Spinal cord (tissue), 10 donors: ENCODE results near the gene TMEM45B. TPM values are rescaled to one million over a fixed set of nuclear protein-coding genes. Genes with fewer than 3 reads are reported as not detected.
"Not testable (repeated sequence)": the region's sequence is repeated elsewhere in the genome, so short reads cannot be mapped to it uniquely, and the experiment has no call there.

Experiments used
- DNase-seq, 6 donors: peaks; one replicate each; pipeline versions ENCODE4 v3.0.0 to v3.0.0-alpha.2; 2013 to 2015; ENCODE audit warnings: low spot score in 6 of 6, low read depth in 4 of 6
- H3K27ac ChIP-seq: one replicate; pipeline ENCODE4 v1.5.1; 2013; ENCODE audit warnings: low read depth, low read length, control low read depth
- H3K27me3 ChIP-seq: one replicate; pipeline ENCODE4 v1.6.1; 2013; ENCODE audit warnings: low read length; ENCODE audit not compliant: control insufficient read depth, insufficient read depth
- H3K36me3 ChIP-seq: one replicate; pipeline ENCODE4 v1.6.1; 2013; ENCODE audit warnings: low read length; ENCODE audit not compliant: control insufficient read depth, insufficient read depth
- H3K4me1 ChIP-seq: one replicate; pipeline ENCODE4 v1.6.1; 2013; ENCODE audit warnings: low read length; ENCODE audit not compliant: control insufficient read depth, insufficient read depth
- H3K4me3 ChIP-seq: one replicate; pipeline ENCODE4 v1.5.1; 2013; ENCODE audit warnings: low read depth, low read length, control low read depth
- H3K9me3 ChIP-seq: one replicate; pipeline ENCODE4 v1.6.1; 2013; ENCODE audit warnings: low read length; ENCODE audit not compliant: control insufficient read depth, insufficient read depth
- WGBS: methylation state at CpG from one replicate; pipeline ENCODE4 v1.1.5; 2013; ENCODE audit warnings: missing lambda C conversion rate; ENCODE audit not compliant: insufficient coverage; 5-methylcytosine and 5-hydroxymethylcytosine counted together
- long read RNA-seq, 4 donors: transcript quantifications; one replicate each; lab custom pipeline, GENCODE V29; 2026
- polyA plus RNA-seq, 2 donors: library from polyadenylated mRNA; unstranded; fragments of 120-200 nt; gene quantifications; one replicate each; pipeline ENCODE4 v1.2.1, GENCODE V29; 2013; ENCODE audit not compliant: insufficient read length in 2 of 2
- total RNA-seq, 2 donors: library from RNA; depleted of rRNA in 1 of 2; stranded (reverse); fragments of 120-200 nt in 1 of 2; fragments of >200 nt in 1 of 2; gene quantifications; one replicate each; pipeline versions ENCODE4 v1.2.3 to v1.2.4, GENCODE V29; 2013 to 2014
- donor health status: healthy.

Gene TMEM45B
- 1 to 10 TPM; 3.2 to 6.3 TPM for total RNA-seq
- 1 to 10 TPM; 1.7 to 2.3 TPM for polyA plus RNA-seq
- long read RNA-seq, donor 1 = 0 reads
- long read RNA-seq, donor 2, partial matches to known transcripts = 0 of 1 reads
- long read RNA-seq, donor 2, other reads (novel, unspliced or antisense) = 0 of 1 reads
- long read RNA-seq, donor 3, partial matches to known transcripts = 0 of 1 reads
- long read RNA-seq, donor 3, other reads (novel, unspliced or antisense) = 0 of 1 reads
- long read RNA-seq, donor 4 = 0 reads

DNA sequence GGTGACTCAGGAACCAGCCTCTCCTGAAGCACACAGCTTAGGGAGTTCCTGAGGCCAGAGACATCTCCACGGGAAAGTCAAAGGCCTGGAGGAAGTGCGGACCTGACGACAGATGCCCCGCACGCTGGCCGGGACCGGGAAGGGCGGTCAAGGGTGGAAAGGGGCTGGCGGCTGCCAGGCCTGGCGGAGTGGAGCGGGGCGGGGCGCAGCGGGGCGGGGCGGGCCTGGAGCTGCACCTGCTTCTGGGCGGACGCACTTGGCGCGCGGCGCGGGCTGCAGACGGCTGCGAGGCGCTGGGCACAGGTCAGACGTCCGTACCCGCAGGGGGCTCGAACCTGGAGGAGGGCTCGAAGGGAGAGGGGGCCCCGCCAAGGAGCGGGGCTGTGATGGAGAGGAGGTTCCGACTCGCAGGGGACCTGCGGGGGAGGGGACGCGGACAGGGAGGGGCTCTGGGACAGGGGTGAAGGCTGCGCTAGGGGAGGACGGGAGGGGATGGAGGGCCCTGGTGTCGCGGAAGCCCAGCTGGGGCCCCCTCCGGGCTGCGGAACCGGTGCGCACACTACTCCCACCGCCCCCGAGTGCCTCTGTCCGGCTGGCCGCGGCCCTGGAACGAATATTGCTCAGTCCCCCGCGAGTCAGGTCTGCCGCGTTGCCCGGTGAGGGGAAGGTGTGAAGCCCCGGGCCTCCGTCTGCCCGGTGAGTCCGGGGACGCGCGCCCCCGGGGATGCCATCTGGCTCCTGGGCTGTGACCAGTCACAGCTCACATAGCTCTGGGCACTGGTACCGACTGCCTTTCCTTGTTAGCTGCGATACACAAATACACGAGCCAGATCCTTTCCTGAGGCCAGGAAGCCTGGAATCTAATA, at the start of gene TMEM45B:
TMEM45B (plus strand) TSS at position 253 of the 866 bp plus-strand sequence. CDS start 36,635 bp downstream, outside the sequence.
- no peaks in the 10 kb centered on the region for H3K36me3 ChIP-seq
- H3K4me3 ChIP-seq = peak within 1 kb of the TSS; percentile 16
- no peaks in the 10 kb centered on the region for H3K9me3 ChIP-seq
- peaks cover 17% of the 10 kb centered on the region for H3K27me3 ChIP-seq
- WGBS = under 1% methylated on average over 68 of the region's 68 CpGs
- H3K4me1 ChIP-seq = peaks cover 9% of the 10 kb centered on the region
- H3K27ac ChIP-seq = no peak within 1 kb of the TSS
- peak in 2 of 6 donors; percentile 16 to 47 for DNase-seq

DNA sequence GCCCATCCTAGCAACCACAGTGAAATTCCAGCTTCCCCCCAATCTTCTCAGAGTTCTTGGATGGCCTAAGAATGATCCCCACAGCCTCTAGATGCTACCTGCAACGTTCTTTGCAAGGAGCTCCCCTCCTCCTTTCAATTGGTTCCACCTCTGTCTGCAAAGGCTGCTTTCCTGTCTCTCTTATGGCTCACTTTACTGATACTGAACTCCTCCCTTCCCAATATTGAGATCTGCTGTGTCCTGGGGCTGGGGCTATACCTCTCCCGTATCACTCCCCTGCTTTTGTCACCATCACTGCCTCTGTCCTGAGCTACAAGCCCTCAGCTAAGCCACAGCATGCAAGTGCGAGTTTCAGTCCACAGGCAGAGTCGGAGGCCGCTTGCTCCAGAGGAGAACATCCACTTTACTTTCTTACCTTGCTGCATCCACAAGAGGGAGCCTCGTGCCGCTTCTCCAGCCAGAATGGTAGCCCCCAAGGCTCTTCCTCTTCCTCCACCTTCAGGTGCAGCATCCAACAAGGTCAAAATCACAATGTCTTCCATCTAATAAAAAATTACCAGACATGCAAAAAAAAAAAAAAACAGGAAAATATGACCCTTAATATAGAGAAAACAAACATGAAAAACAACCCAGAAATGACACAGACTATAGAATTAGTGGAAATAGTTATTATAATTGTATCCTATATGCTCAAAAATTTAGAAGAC, 48.6 kb upstream of the TMEM45B start:
- H3K4me3 ChIP-seq = no peak overlapping the region
- no peaks in the 10 kb centered on the region for H3K4me1 ChIP-seq
- peak in 2 of 6 donors; percentile 6 to 12 for DNase-seq
- H3K27ac ChIP-seq = no peak overlapping the region
- 11% methylated on average over 6 of the region's 7 CpGs for WGBS
- no peaks in the 10 kb centered on the region for H3K36me3 ChIP-seq
- no peaks in the 10 kb centered on the region for H3K27me3 ChIP-seq
- H3K9me3 ChIP-seq = no peaks in the 10 kb centered on the region

DNA sequence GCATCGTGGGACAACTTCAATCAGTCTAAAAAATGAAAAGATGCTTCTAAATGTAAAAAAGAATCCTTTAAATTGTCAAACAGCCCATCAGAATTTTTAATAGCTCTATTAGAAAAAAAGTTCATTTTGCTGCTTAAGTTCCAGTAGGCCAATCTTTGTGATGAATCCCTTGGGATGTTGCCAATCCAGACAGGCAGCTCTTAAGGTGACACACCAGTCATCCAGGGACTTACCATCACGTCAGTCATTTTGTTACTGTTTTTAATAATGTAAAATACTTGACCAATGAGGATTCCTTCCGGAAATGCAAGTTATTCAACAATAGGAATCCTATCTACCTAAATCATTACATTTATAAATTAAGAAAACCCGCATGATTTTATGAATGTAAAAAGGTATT, 47.8 kb upstream of the TMEM45B start:
- no peaks in the 10 kb centered on the region for H3K36me3 ChIP-seq
- DNase-seq = no peak
- H3K9me3 ChIP-seq = no peaks in the 10 kb centered on the region
- H3K4me3 ChIP-seq = no peak overlapping the region
- WGBS = no CpG with 5 or more reads among the region's 4 CpGs
- no peaks in the 10 kb centered on the region for H3K27me3 ChIP-seq
- no peak overlapping the region for H3K27ac ChIP-seq
- no peaks in the 10 kb centered on the region for H3K4me1 ChIP-seq

DNA sequence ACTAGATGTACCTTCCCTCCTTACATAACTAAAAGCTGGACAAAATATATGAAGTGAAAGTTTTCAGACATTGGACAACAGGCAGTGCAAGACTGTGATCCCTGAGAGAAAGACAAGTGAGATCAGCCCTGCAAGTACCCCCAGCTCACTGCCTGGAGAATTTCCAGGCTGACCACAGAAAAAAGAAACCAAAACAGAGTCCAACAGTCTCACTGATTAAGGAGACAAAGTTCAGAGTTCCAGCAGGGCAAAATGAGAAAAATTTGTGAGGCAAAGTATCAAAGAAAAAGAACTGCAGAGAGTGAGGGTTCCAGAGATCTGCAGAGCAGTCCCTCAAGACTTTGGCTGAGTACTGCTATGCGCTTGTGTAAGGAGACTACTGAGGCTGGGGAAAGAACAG, 47.3 kb upstream of the TMEM45B start:
- Histone ChIP-seq H3K27ac (no peak overlapping the region), H3K36me3 (no peaks in the 10 kb centered on the region), H3K27me3 (no peaks in the 10 kb centered on the region), H3K4me3 (no peak overlapping the region), H3K9me3 (no peaks in the 10 kb centered on the region), H3K4me1 (no peaks in the 10 kb centered on the region)
- WGBS = 100% methylated on average over 1 of the region's 1 CpG
- DNase-seq = peak in 1 of 6 donors; percentile 5

DNA sequence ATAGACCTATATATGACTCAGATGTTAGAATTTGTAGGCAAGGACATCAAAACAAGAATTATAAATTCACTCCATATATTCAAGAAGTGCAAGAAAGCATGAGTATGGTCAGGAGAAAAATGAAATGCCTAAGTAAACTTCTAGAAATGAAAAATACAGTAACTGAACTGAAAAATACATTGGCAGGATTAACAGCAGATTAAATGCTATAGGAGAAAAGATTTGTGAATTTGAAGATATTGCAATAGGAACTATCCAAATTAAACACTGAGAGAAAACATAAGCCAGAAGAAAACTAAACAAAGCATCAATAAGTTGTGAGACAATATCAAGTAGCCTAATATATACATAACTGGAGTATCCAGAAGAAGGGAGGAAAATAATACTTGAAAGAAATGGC, 46.6 kb upstream of the TMEM45B start:
- H3K36me3 ChIP-seq = no peaks in the 10 kb centered on the region
- no peaks in the 10 kb centered on the region for H3K9me3 ChIP-seq
- no peaks in the 10 kb centered on the region for H3K27me3 ChIP-seq
- DNase-seq = no peak
- H3K4me3 ChIP-seq = no peak overlapping the region
- no peak overlapping the region for H3K27ac ChIP-seq
- H3K4me1 ChIP-seq = no peaks in the 10 kb centered on the region

DNA sequence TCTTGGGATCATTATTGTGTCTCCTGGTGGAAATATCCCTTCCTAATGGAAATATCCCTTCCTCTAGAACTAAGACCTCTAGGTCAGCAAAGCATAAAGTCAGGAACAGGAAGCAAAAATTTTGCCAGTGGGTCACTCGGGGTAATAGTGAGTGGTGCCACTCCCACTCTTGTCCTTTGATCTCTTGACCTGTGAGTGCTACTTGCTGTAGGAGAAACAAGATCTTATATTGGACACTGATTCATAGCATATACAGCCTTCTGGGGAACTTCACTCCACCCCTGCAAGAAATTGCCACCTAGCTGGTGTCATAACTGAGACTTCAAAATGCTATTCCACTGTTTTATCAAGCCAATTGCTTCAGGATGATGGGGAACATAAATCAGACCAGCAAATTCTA, 44.7 kb upstream of the TMEM45B start:
- DNase-seq = no peak
- WGBS = no CpG with 5 or more reads among the region's 1 CpG
- Histone ChIP-seq H3K36me3 (no peaks in the 10 kb centered on the region), H3K27me3 (no peaks in the 10 kb centered on the region), H3K4me1 (no peaks in the 10 kb centered on the region), H3K27ac (no peak overlapping the region), H3K9me3 (no peaks in the 10 kb centered on the region), H3K4me3 (no peak overlapping the region)

DNA sequence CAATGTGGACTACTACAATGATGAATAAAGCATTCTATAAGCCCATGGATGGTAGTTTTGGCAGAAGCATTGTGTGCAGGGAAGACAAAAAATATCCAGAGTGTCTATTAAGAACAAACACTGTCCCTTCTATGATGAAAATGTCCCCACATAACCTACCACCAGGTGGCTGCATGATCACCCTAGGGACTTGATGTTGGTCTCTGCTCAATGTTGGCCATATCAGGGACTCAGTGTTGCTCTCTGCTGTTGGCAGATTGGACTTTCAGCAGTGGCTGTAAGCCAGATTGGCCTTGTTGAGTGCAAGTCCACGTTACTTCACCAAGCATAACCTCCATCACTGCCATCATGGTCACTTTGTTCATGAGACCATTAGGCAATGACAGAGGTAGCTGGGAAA, 44.2 kb upstream of the TMEM45B start:
- not testable (repeated sequence) for DNase-seq, H3K36me3 ChIP-seq, H3K4me3 ChIP-seq, H3K4me1 ChIP-seq, H3K27ac ChIP-seq, H3K9me3 ChIP-seq, H3K27me3 ChIP-seq
- no CpG with 5 or more reads among the region's 1 CpG for WGBS

DNA sequence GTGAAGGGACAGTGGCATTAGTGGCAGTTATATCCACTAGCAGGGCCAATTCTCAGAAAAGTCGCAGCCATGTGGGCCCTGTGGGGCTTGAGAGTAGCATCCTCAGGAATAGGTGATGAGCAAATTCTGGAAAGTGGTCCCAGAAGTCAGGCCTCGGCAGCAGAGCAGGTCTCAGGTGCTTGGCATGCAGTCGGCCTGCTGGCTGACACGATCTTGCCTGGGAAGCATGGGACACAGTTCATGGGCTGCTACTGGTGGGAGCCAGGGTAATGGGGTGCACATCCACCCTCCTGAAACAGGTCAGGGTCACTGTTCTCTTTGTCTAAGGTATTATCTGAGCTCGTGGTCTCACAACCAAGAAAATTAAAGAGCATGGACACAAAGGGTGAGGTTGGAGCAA, 36.8 kb upstream of the TMEM45B start:
- Histone ChIP-seq H3K27me3 (no peaks in the 10 kb centered on the region), H3K9me3 (no peaks in the 10 kb centered on the region), H3K4me1 (no peaks in the 10 kb centered on the region), H3K4me3 (no peak overlapping the region), H3K27ac (no peak overlapping the region), H3K36me3 (no peaks in the 10 kb centered on the region)
- WGBS = 83% methylated on average over 5 of the region's 5 CpGs
- DNase-seq = no peak

DNA sequence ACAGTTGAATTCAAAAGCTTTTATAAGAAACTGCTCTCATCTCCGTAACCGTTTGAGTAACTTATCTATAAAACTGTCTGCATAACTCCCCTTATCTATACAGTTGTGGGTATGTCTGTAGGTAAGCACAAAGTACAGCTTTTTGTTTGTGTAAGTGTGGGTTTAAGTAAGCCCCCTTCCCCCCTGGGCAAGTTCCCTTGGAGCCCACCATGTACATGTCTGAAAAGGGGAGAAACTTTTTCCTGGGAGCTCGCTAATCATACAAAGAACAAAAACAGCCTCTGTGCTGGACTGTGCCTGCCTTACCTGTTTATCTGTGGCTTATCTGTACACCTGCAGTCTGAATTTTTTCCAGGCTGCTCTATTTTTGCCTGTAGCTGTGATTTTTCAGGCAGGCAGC, 36.3 kb upstream of the TMEM45B start:
- whole genome bisulfite sequencing = 88% methylated on average over 1 of the region's 3 CpGs

More for the DNA sequence above, 36.3 kb upstream of the TMEM45B start:
- no peak for DNase-seq
- Histone ChIP-seq H3K9me3 (no peaks in the 10 kb centered on the region), H3K4me3 (no peak overlapping the region), H3K36me3 (no peaks in the 10 kb centered on the region), H3K4me1 (no peaks in the 10 kb centered on the region), H3K27ac (no peak overlapping the region), H3K27me3 (no peaks in the 10 kb centered on the region)
